ENCODE results near the gene ANKRD13D. TPM values are rescaled to one million over a fixed set of nuclear protein-coding genes. Genes with fewer than 3 reads are reported as not detected.

Gene ANKRD13D
- total and polyA plus RNA-seq, 2 experiments from 2014 or later, result 47.6 to 53.5 TPM

DNA sequence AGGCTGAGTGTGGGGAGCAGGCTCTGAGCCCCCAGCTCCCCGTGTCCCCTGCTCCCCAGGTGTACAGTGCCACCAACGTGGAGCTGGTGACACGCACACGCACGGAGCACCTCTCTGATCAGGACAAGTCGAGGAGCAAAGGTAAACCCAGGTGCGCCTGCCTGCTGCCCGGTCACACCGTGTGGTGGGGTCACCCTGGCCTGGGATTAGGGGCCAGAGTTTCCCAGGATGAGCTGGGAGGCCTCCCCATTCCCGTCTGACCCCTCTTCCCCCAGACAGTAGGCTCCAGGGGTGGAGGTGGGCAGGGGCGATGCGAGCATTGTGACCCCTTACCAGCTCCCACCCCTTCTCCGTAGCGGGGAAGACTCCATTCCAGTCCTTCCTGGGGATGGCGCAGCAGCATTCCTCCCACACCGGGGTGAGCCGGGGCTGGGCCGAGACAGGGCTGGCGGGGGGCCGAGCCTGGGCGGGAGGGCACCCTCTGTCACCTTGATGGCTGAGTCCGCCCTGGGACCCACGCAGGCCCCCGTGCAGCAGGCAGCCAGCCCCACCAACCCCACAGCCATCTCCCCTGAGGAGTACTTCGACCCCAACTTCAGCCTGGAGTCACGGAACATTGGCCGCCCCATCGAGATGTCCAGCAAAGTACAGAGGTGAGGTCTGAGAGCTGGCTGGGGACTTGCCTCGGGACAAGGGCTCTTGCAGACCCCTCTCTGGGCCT is 10.5 kb downstream of the ANKRD13D start:
- no peaks in the 10 kb centered on the region for H3K9me3 ChIP-seq (ENCODE audit: low read depth)
- H3K36me3 ChIP-seq, result no peaks in the 10 kb centered on the region
- no peak for DNase-seq (ENCODE audit: low read depth in 1 of 2, low spot score in 1 of 2)
- H3K27me3 ChIP-seq, result no peaks in the 10 kb centered on the region
- H3K4me3 ChIP-seq, result no peak overlapping the region
- TF ChIP-seq, protein P1, sequence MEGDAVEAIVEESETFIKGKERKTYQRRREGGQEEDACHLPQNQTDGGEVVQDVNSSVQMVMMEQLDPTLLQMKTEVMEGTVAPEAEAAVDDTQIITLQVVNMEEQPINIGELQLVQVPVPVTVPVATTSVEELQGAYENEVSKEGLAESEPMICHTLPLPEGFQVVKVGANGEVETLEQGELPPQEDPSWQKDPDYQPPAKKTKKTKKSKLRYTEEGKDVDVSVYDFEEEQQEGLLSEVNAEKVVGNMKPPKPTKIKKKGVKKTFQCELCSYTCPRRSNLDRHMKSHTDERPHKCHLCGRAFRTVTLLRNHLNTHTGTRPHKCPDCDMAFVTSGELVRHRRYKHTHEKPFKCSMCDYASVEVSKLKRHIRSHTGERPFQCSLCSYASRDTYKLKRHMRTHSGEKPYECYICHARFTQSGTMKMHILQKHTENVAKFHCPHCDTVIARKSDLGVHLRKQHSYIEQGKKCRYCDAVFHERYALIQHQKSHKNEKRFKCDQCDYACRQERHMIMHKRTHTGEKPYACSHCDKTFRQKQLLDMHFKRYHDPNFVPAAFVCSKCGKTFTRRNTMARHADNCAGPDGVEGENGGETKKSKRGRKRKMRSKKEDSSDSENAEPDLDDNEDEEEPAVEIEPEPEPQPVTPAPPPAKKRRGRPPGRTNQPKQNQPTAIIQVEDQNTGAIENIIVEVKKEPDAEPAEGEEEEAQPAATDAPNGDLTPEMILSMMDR (IDR thresholded peaks at IDR 0.05; ENCODE audit: low read depth, low read length), result no peak
- H3K27ac ChIP-seq, result no peak overlapping the region
- no peaks in the 10 kb centered on the region for H3K4me1 ChIP-seq (ENCODE audit: low read depth)

DNA sequence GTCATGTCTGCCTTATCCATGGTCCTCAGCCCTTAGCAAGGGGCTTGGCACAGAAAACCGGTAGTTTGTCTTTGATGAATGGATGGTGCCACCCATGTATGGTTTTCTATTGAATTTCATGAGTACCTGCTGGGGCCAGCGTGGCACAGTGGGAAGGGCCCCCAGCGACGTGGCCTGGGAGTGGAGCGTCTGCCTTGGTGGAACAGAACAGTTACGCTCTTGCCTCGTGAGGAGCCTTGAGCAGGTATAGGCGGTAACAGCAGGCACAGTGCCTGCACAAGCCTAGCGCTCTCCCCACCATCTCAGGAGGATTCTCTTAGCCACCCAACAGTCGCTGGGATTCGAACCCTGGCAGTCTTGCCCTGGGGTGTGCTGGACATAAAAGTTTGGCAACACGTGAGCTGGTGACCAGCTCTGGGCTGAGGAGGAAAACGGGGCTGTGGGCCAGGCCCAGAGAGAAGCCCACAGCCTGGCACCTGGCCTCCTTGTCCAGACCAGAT is 11.2 kb downstream of the ANKRD13D start:
- Histone ChIP-seq H3K27me3 (no peaks in the 10 kb centered on the region), H3K4me1 (ENCODE audit: low read depth) (no peaks in the 10 kb centered on the region), H3K9me3 (ENCODE audit: low read depth) (no peaks in the 10 kb centered on the region), H3K36me3 (no peaks in the 10 kb centered on the region), H3K27ac (no peak overlapping the region), H3K4me3 (no peak overlapping the region)
- no peak for DNase-seq (ENCODE audit: low read depth in 1 of 2, low spot score in 1 of 2)
- TF ChIP-seq, protein P1 (IDR thresholded peaks at IDR 0.05; ENCODE audit: low read depth, low read length), result no peak

DNA sequence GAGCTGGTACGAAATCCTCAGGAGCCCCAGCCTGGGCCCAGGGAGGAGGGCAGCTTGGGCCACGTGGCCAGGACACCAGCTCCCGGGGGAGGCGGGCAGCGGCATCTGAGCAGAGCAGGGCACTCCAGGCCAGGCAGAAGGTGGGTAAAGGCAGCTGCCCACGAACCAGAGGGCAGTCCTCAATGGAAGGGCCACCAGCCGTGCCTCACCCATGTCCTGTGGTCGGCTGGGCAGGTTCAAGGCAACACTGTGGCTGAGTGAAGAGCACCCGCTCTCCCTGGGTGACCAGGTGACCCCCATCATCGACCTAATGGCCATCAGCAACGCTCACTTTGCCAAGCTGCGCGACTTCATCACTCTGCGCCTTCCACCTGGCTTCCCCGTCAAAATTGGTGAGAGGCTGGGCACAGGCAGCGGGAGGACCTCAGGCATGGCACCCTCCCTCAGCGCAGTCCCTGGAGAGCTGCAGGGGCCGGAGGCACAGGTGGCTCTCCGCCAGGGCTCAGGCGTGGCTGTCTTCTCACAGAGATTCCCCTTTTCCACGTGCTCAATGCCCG is 11.7 kb downstream of the ANKRD13D start:
- H3K4me3 ChIP-seq, result no peak overlapping the region
- H3K9me3 ChIP-seq (ENCODE audit: low read depth), result no peaks in the 10 kb centered on the region
- H3K36me3 ChIP-seq, result no peaks in the 10 kb centered on the region
- H3K27me3 ChIP-seq, result no peaks in the 10 kb centered on the region
- DNase-seq (ENCODE audit: low read depth in 1 of 2, low spot score in 1 of 2), result no peak
- H3K4me1 ChIP-seq (ENCODE audit: low read depth), result no peaks in the 10 kb centered on the region
- H3K27ac ChIP-seq, result no peak overlapping the region
- TF ChIP-seq, protein P1 (IDR thresholded peaks at IDR 0.05; ENCODE audit: low read depth, low read length), result no peak

DNA sequence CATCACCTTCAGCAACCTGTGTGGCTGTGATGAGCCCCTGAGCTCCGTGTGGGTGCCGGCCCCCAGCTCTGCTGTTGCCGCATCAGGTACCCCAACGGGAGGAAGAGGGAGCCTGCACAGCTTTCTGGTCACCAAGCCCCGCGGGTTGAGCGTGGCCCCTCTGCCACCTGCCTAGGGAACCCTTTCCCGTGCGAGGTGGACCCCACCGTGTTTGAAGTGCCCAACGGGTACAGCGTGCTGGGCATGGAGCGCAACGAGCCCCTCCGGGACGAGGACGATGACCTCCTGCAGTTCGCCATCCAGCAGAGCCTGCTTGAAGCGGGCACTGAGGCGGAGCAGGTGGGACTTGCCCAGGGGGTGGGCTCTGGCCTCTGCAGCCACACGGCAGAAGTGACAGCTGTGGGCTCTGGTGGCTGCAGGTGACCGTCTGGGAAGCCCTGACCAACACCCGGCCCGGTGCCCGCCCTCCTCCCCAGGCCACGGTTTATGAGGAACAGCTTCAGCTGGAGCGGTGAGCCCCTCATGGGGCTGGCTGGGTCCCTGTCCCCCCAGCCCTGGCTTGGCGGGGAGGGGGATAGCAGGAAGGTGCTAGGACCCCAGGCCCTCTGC is 12.3 kb downstream of the ANKRD13D start:
- Histone ChIP-seq H3K4me1 (ENCODE audit: low read depth) (no peaks in the 10 kb centered on the region), H3K27ac (no peak overlapping the region), H3K9me3 (ENCODE audit: low read depth) (no peaks in the 10 kb centered on the region), H3K4me3 (no peak overlapping the region), H3K36me3 (no peaks in the 10 kb centered on the region), H3K27me3 (no peaks in the 10 kb centered on the region)
- DNase-seq (ENCODE audit: low read depth in 1 of 2, low spot score in 1 of 2), result no peak
- TF ChIP-seq, protein P1 (IDR thresholded peaks at IDR 0.05; ENCODE audit: low read depth, low read length), result no peak

DNA sequence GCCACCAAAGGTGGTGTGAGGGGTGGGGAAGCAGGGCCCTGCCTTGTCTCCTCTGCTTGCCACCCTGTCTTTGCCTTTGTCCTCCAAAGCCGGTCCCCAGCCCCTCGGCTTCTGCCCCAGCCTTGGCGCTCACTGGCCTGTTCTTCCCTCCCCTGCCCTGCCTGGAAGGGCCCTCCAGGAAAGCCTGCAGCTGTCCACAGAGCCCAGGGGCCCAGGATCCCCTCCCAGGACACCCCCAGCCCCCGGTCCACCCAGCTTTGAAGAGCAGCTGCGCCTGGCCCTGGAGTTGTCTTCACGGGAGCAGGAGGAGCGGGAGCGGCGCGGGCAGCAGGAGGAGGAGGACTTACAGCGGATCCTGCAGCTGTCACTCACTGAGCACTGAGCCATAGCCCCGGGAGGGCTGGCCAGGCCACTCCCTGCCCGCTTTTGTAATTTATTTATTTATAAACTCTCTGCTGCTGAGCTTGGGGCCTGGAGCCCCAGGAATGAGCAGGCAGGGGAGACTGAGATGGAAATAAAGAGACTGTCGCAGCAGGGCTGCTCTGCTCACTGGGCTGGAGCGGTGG is 12.9 kb downstream of the ANKRD13D start:
- no peaks in the 10 kb centered on the region for H3K36me3 ChIP-seq
- no peaks in the 10 kb centered on the region for H3K9me3 ChIP-seq (ENCODE audit: low read depth)
- no peaks in the 10 kb centered on the region for H3K27me3 ChIP-seq
- peak; percentile 45 to 57 for DNase-seq (ENCODE audit: low read depth in 1 of 2, low spot score in 1 of 2)
- H3K4me3 ChIP-seq, result no peak overlapping the region
- H3K4me1 ChIP-seq (ENCODE audit: low read depth), result no peaks in the 10 kb centered on the region
- H3K27ac ChIP-seq, result no peak overlapping the region
- TF ChIP-seq, protein P1 (IDR thresholded peaks at IDR 0.05; ENCODE audit: low read depth, low read length), result no peak
